HG03469 (cell line): ENCODE results near the gene TLR1.
A peak's percentile ranks its signal among the peaks of the same experiment; 100 is the strongest.
"Not testable (repeated sequence)": the region's sequence is repeated elsewhere in the genome, so short reads cannot be mapped to it uniquely, and the experiment has no call there.

Experiments used
- ATAC-seq: cut with Tn5 transposase; IDR thresholded peaks from one replicate; pipeline ENCODE4 v1.9.1; 2021; ENCODE audit warnings: mild to moderate bottlenecking, moderate library complexity, moderate number of reproducible peaks; ENCODE audit not compliant: unreplicated experiment

Gene TLR1

GRCh38 chr4:38806251-38806650, 1.7 kb upstream of the TLR1 start:
- ATAC-seq: not testable (repeated sequence)

GRCh38 chr4:38805530-38806145, 1.0 kb upstream of the TLR1 start:
- ATAC-seq: peak; percentile 74

GRCh38 chr4:38803833-38804653, 548 bp downstream of the TLR1 start:
- no peak for ATAC-seq

- ATAC-seq: no peak
These were observed 1.8 kb downstream of the TLR1 start for GRCh38 chr4:38802561-38803355.

- ATAC-seq: no peak
These were observed 3.6 kb downstream of the TLR1 start for GRCh38 chr4:38800961-38801450.

GRCh38 chr4:38800366-38800765, 4.2 kb downstream of the TLR1 start:
- ATAC-seq: no peak

- ATAC-seq: no peak
These were observed 9.5 kb downstream of the TLR1 start for GRCh38 chr4:38795087-38795486.

GRCh38 chr4:38794051-38794450, 10.5 kb downstream of the TLR1 start:
- no peak for ATAC-seq

GRCh38 chr4:38791010-38791409, 13.6 kb downstream of the TLR1 start:
- no peak for ATAC-seq

- no peak for ATAC-seq
These were observed 16.3 kb downstream of the TLR1 start for GRCh38 chr4:38788317-38788716.

- ATAC-seq: no peak
These were observed 16.9 kb downstream of the TLR1 start for GRCh38 chr4:38787693-38788092.

GRCh38 chr4:38785901-38786402, 18.6 kb downstream of the TLR1 start:
- ATAC-seq: peak; percentile 42

- ATAC-seq: no peak
These were observed 19.4 kb downstream of the TLR1 start for GRCh38 chr4:38785041-38785790.

- no peak for ATAC-seq
These were observed 20.4 kb downstream of the TLR1 start for GRCh38 chr4:38784141-38784540.

GRCh38 chr4:38783109-38783460, 21.5 kb downstream of the TLR1 start:
- no peak for ATAC-seq

- peak; percentile 37 for ATAC-seq
These were observed 22.0 kb downstream of the TLR1 start, which contains the start of gene TLR10 for GRCh38 chr4:38782452-38783108. Gene TLR10 (minus strand): TSS chr4:38782990. CDS start chr4:38775590, 7,400 bp downstream.

GRCh38 chr4:38781854-38782261, 22.7 kb downstream of the TLR1 start:
- ATAC-seq: no peak

- no peak for ATAC-seq
These were observed 23.6 kb downstream of the TLR1 start for GRCh38 chr4:38780833-38781484.

- no peak for ATAC-seq
These were observed 24.8 kb downstream of the TLR1 start for GRCh38 chr4:38779790-38780189.
